Upper lobe of right lung (tissue), 1 donor: Measurements from ENCODE around the gene TGFBI. TPM values are rescaled to one million over a fixed set of nuclear protein-coding genes. Genes with fewer than 3 reads are reported as not detected.
"Not testable (repeated sequence)": the region's sequence is repeated elsewhere in the genome, so short reads cannot be mapped to it uniquely, and the experiment has no call there.

Experiments
- ATAC-seq: fragments of 200-7000 bp; cut with Tn5 transposase; one replicate; pipeline ENCODE4 v1.9.1; 2020; ENCODE audit warnings: mild to moderate bottlenecking, moderate library complexity
- DNase-seq: peaks from one replicate; pipeline ENCODE4 v3.0.0-alpha.2; 2020
- H3K27ac ChIP-seq: fragments of 200-600 bp; one replicate; pipeline ENCODE4 v1.8.0; 2022
- H3K27me3 ChIP-seq: fragments of 200-600 bp; one replicate; pipeline ENCODE4 v1.8.0; 2022; ENCODE audit warnings: mild to moderate bottlenecking
- H3K36me3 ChIP-seq: fragments of 200-600 bp; one replicate; pipeline ENCODE4 v1.8.0; 2022
- H3K4me1 ChIP-seq: fragments of 200-600 bp; one replicate; pipeline ENCODE4 v1.8.0; 2022
- H3K4me3 ChIP-seq: fragments of 200-600 bp; one replicate; pipeline ENCODE4 v1.8.0; 2022; ENCODE audit warnings: mild to moderate bottlenecking
- H3K9me3 ChIP-seq: fragments of 200-600 bp; one replicate; pipeline ENCODE4 v1.8.0; 2022
- intact Hi-C: fragments of 100-400 bp; cut with DNase I; formaldehyde crosslinking; loops from one replicate; pipeline ENCODE4 v1.11.0; 2022
- total RNA-seq: library from RNA; stranded (reverse); fragmentation: NEBNext Ultra II Directional; extraction: Animal tissue kit (Norgen Biotek cat#: 25700); gene quantifications from one replicate; pipeline ENCODE4 v1.2.1, GENCODE V29; 2021
- TF ChIP-seq, protein P1 (sequence below): fragments of 200-600 bp; IDR thresholded peaks from one replicate; pipeline ENCODE4 v1.8.0; 2022; ENCODE audit warnings: antibody characterized with exemption
- donor health status: DM: no; HTN: yes; CAD: no; lungs with severe emphysema.

Gene TGFBI
- total RNA-seq, 1 donor from 2014 or later = 96.7 TPM

- Histone ChIP-seq H3K4me1 (peaks cover 3% of the 10 kb centered on the region), H3K9me3 (no peaks in the 10 kb centered on the region), H3K27ac (no peak overlapping the region), H3K36me3 (no peaks in the 10 kb centered on the region), H3K4me3 (no peak overlapping the region), H3K27me3 (no peaks in the 10 kb centered on the region)
- TF ChIP-seq, protein P1, sequence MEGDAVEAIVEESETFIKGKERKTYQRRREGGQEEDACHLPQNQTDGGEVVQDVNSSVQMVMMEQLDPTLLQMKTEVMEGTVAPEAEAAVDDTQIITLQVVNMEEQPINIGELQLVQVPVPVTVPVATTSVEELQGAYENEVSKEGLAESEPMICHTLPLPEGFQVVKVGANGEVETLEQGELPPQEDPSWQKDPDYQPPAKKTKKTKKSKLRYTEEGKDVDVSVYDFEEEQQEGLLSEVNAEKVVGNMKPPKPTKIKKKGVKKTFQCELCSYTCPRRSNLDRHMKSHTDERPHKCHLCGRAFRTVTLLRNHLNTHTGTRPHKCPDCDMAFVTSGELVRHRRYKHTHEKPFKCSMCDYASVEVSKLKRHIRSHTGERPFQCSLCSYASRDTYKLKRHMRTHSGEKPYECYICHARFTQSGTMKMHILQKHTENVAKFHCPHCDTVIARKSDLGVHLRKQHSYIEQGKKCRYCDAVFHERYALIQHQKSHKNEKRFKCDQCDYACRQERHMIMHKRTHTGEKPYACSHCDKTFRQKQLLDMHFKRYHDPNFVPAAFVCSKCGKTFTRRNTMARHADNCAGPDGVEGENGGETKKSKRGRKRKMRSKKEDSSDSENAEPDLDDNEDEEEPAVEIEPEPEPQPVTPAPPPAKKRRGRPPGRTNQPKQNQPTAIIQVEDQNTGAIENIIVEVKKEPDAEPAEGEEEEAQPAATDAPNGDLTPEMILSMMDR = no peak
- intact Hi-C loops = no loop called here
- DNase-seq (no peak), ATAC-seq (no peak)
Observed at GRCh38 chr5:136042665-136043121, 13.9 kb downstream of the TGFBI start.

DNA sequence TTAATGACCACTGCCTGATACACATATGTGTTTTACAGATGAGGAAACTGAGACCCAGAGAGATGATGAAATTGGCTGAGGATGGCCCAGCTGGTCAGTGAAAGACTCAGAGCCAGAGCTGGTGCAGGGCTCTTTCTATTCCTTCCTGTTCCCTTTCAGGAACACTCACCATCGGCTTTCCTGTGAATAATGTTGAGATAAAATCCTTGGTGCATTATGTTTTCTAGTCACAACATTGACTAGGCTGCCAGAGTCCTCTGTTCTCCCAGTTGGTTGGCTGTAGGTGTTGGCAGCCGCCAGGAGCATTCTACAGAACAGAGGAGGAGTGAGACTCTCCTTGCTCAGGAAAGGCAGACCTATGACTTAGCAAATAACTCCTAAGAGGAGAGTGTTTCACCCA is 14.8 kb downstream of the TGFBI start:
- H3K27me3 ChIP-seq = no peaks in the 10 kb centered on the region
- ATAC-seq = no peak
- H3K27ac ChIP-seq = no peak overlapping the region
- DNase-seq = no peak
- H3K4me1 ChIP-seq = no peaks in the 10 kb centered on the region
- intact Hi-C loops = no loop called here
- H3K36me3 ChIP-seq = no peaks in the 10 kb centered on the region
- TF ChIP-seq, protein P1 = no peak
- no peak overlapping the region for H3K4me3 ChIP-seq
- no peaks in the 10 kb centered on the region for H3K9me3 ChIP-seq

- TF ChIP-seq, protein P1 = no peak
- H3K27ac ChIP-seq = no peak overlapping the region
Observed at GRCh38 chr5:136043968-136044610, 15.3 kb downstream of the TGFBI start.

GRCh38 chr5:136045026-136045425 is 16.2 kb downstream of the TGFBI start:
- H3K4me1 ChIP-seq, intact Hi-C loops, H3K9me3 ChIP-seq, H3K27ac ChIP-seq, H3K27me3 ChIP-seq, H3K4me3 ChIP-seq, H3K36me3 ChIP-seq, ATAC-seq: not testable (repeated sequence)
- DNase-seq = peak; percentile 8

More at GRCh38 chr5:136043968-136044610, 15.3 kb downstream of the TGFBI start:
- H3K4me1 ChIP-seq = no peaks in the 10 kb centered on the region
- DNase-seq (peak; percentile 40), ATAC-seq (no peak)
- H3K27me3 ChIP-seq = no peaks in the 10 kb centered on the region
- H3K36me3 ChIP-seq = peaks cover 3% of the 10 kb centered on the region
- no peak overlapping the region for H3K4me3 ChIP-seq
- intact Hi-C loops = no loop called here
- H3K9me3 ChIP-seq = no peaks in the 10 kb centered on the region

DNA sequence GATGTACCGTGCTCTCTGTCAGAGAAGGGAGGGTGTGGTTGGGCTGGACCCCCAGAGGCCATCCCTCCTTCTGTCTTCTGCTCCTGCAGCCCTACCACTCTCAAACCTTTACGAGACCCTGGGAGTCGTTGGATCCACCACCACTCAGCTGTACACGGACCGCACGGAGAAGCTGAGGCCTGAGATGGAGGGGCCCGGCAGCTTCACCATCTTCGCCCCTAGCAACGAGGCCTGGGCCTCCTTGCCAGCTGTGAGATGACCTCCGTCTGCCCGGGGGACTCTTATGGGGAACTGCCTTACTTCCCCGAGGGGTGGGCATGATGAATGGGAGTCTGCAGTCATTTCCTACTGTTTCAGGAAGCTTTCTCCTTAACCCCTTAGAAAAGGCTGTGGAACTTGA is 17.5 kb downstream of the TGFBI start:
- intact Hi-C loops = no loop called here
- TF ChIP-seq, protein P1 = no peak
- DNase-seq = peak; percentile 40
- H3K9me3 ChIP-seq = no peaks in the 10 kb centered on the region
- H3K4me3 ChIP-seq = no peak overlapping the region
- peaks cover 3% of the 10 kb centered on the region for H3K36me3 ChIP-seq
- no peaks in the 10 kb centered on the region for H3K4me1 ChIP-seq
- no peak overlapping the region for H3K27ac ChIP-seq
- no peak for ATAC-seq
- H3K27me3 ChIP-seq = no peaks in the 10 kb centered on the region

GRCh38 chr5:136047858-136048257 is 19.1 kb downstream of the TGFBI start:
- no peaks in the 10 kb centered on the region for H3K4me1 ChIP-seq
- no peaks in the 10 kb centered on the region for H3K27me3 ChIP-seq
- peaks cover 3% of the 10 kb centered on the region for H3K36me3 ChIP-seq
- TF ChIP-seq, protein P1 = no peak
- no peak overlapping the region for H3K27ac ChIP-seq
- H3K9me3 ChIP-seq = no peaks in the 10 kb centered on the region
- H3K4me3 ChIP-seq = no peak overlapping the region
- DNase-seq (peak; percentile 74), ATAC-seq (peak; percentile 90)
- intact Hi-C loops = no loop called here
